C4-2B (cell line): ENCODE measurements around the gene SLC5A2.
"Not testable (repeated sequence)": the region's sequence is repeated elsewhere in the genome, so short reads cannot be mapped to it uniquely, and the experiment has no call there.

ENCODE experiments used
- H3K27ac ChIP-seq: fragments of 450-650 bp; 2 replicates; pipeline ENCODE4 v1.5.1; 2017
- CTCF ChIP-seq: fragments of 450-650 bp; conservative IDR thresholded peaks from 2 replicates; pipeline ENCODE4 v1.5.1; 2017; ENCODE audit warnings: mild to moderate bottlenecking
- ZFX ChIP-seq: fragments of 450-650 bp; IDR thresholded peaks from 2 replicates; pipeline ENCODE4 v1.6.1; 2017

Gene SLC5A2

GRCh38 chr16:31501966-31502348, 19.0 kb downstream of the SLC5A2 start:
- TF ChIP-seq CTCF (no peak), ZFX (no peak)
- H3K27ac ChIP-seq, result no peak overlapping the region

GRCh38 chr16:31502981-31503380, 20.1 kb downstream of the SLC5A2 start:
- no peak overlapping the region for H3K27ac ChIP-seq
- TF ChIP-seq ZFX (no peak), CTCF (no peak)

GRCh38 chr16:31503555-31503954, 20.6 kb downstream of the SLC5A2 start:
- H3K27ac ChIP-seq, result not testable (repeated sequence)

GRCh38 chr16:31504159-31504558, 21.2 kb downstream of the SLC5A2 start:
- H3K27ac ChIP-seq, result no peak overlapping the region
- TF ChIP-seq CTCF (no peak), ZFX (no peak)

GRCh38 chr16:31505483-31505882, 22.6 kb downstream of the SLC5A2 start:
- no peak overlapping the region for H3K27ac ChIP-seq
- no peak for TF ChIP-seq ZFX
- TF ChIP-seq CTCF, result no peak

- peak overlapping the region; percentile 89 for H3K27ac ChIP-seq
- TF ChIP-seq CTCF, result no peak
- TF ChIP-seq ZFX, result no peak
Observed at GRCh38 chr16:31507617-31507928, 24.6 kb downstream of the SLC5A2 start.

GRCh38 chr16:31507929-31508705, 25.2 kb downstream of the SLC5A2 start, which contains the start of gene RUSF1:
TSS of gene RUSF1 (minus strand) at chr16:31508391. CDS start at chr16:31508373, 18 bp downstream.
- peak within 1 kb of the TSS; percentile 89 for H3K27ac ChIP-seq
- TF ChIP-seq ZFX (peak; percentile 95), CTCF (no peak)

GRCh38 chr16:31508706-31509195, 25.8 kb downstream of the SLC5A2 start:
- TF ChIP-seq CTCF, result no peak
- peak; percentile 49 for TF ChIP-seq ZFX
- peak overlapping the region; percentile 89 for H3K27ac ChIP-seq
